Measurements from ENCODE around the gene HAO2.

The HAO2 gene

DNA sequence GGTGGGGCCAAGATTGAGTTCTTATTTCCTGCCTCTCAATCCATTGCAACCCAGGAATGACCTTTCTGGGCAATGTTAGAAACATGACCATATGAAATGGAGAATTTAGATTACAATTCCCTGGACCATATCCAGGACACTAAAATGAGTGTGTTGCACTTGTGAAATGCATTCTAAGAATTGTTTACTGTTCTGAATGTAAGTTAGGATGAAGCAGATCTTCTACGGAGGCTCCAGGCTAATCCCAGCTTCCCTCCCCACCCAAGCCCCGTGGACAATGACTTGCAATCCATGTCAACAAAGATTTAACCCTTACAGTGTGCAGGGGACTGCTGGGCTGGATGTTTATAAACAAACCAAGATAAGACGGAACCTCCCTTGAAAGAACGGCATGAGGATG is 31.7 kb upstream of the HAO2 start:
- ATAC-seq, result no peak
- no peak for TF ChIP-seq TOX (CRISPR knock-in tag; IDR thresholded peaks at IDR 0.05; ENCODE audit: borderline replicate concordance)
- TF ChIP-seq ZFP3 (CRISPR knock-in tag; IDR thresholded peaks at IDR 0.05), result no peak
- no peak for TF ChIP-seq CSDC2 (CRISPR knock-in tag; IDR thresholded peaks at IDR 0.05)
- TF ChIP-seq OSR1 (CRISPR knock-in tag; IDR thresholded peaks at IDR 0.05), result no peak
- no peak for TF ChIP-seq ZFP30 (CRISPR knock-in tag; IDR thresholded peaks at IDR 0.05)
- TF ChIP-seq ZNF70 (CRISPR knock-in tag; IDR thresholded peaks at IDR 0.05), result no peak
- TF ChIP-seq ZC3H10 (CRISPR knock-in tag; IDR thresholded peaks at IDR 0.05), result no peak
- TF ChIP-seq PPARA (CRISPR knock-in tag; IDR thresholded peaks at IDR 0.05; ENCODE audit: borderline replicate concordance), result no peak
- TF ChIP-seq, protein P1, sequence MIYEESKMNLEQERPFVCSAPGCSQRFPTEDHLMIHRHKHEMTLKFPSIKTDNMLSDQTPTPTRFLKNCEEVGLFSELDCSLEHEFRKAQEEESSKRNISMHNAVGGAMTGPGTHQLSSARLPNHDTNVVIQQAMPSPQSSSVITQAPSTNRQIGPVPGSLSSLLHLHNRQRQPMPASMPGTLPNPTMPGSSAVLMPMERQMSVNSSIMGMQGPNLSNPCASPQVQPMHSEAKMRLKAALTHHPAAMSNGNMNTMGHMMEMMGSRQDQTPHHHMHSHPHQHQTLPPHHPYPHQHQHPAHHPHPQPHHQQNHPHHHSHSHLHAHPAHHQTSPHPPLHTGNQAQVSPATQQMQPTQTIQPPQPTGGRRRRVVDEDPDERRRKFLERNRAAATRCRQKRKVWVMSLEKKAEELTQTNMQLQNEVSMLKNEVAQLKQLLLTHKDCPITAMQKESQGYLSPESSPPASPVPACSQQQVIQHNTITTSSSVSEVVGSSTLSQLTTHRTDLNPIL (CRISPR knock-in tag; IDR thresholded peaks at IDR 0.05; ENCODE audit: low read depth), result no peak
- TF ChIP-seq RARB (CRISPR knock-in tag; IDR thresholded peaks at IDR 0.05), result no peak
- no peak for TF ChIP-seq TCF4 (CRISPR knock-in tag; IDR thresholded peaks at IDR 0.05; ENCODE audit: borderline replicate concordance)
- TF ChIP-seq GLIS3 (CRISPR knock-in tag; IDR thresholded peaks at IDR 0.05), result no peak
- no peak for TF ChIP-seq SNAI2 (CRISPR knock-in tag; IDR thresholded peaks at IDR 0.05)
- TF ChIP-seq ARNTL (CRISPR knock-in tag; IDR thresholded peaks at IDR 0.05; ENCODE audit: borderline replicate concordance, low read depth), result no peak
- no peak for TF ChIP-seq BACH2 (CRISPR knock-in tag; IDR thresholded peaks at IDR 0.05; ENCODE audit: borderline replicate concordance)
- no peak for TF ChIP-seq CSRNP3 (CRISPR knock-in tag; IDR thresholded peaks at IDR 0.05)

DNA sequence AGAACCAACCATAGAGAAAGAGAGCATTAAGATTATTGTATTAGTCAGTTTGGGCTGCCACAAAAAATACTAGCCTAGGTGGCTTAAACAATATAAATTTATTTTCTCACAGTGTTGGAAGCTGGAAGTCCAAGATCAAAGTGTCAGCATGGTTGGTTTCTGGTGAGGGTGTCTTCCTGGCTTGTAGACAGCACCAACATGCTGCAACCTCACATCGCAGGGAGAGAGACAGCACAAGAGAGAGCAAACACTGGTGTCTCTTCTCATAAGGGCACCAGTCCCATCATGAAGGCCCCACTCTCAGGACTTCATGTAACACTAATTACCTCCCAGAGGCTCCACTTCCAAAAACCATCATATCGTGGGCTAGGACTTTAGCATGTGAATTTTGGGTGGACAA is 30.6 kb upstream of the HAO2 start:
- TF ChIP-seq TSHZ2 (CRISPR knock-in tag; IDR thresholded peaks at IDR 0.05), result no peak
- no peak for TF ChIP-seq SNAI2 (CRISPR knock-in tag; IDR thresholded peaks at IDR 0.05)
- TF ChIP-seq ZNF8 (CRISPR knock-in tag; IDR thresholded peaks at IDR 0.05), result no peak
- TF ChIP-seq ZNF565 (CRISPR knock-in tag; conservative IDR thresholded peaks at IDR 0.05; ENCODE audit: low read depth), result no peak
- TF ChIP-seq, protein P2, sequence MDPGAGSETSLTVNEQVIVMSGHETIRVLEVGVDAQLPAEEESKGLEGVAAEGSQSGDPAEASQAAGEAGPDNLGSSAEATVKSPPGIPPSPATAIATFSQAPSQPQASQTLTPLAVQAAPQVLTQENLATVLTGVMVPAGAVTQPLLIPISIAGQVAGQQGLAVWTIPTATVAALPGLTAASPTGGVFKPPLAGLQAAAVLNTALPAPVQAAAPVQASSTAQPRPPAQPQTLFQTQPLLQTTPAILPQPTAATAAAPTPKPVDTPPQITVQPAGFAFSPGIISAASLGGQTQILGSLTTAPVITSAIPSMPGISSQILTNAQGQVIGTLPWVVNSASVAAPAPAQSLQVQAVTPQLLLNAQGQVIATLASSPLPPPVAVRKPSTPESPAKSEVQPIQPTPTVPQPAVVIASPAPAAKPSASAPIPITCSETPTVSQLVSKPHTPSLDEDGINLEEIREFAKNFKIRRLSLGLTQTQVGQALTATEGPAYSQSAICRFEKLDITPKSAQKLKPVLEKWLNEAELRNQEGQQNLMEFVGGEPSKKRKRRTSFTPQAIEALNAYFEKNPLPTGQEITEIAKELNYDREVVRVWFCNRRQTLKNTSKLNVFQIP (CRISPR knock-in tag; IDR thresholded peaks at IDR 0.05; ENCODE audit: borderline replicate concordance, low read depth), result no peak
- TF ChIP-seq ZC3H10 (CRISPR knock-in tag; IDR thresholded peaks at IDR 0.05), result no peak
- TF ChIP-seq ISL1 (CRISPR knock-in tag; IDR thresholded peaks at IDR 0.05), result no peak
- no peak for TF ChIP-seq ARNTL (CRISPR knock-in tag; IDR thresholded peaks at IDR 0.05; ENCODE audit: borderline replicate concordance, low read depth)
- TF ChIP-seq ZFP3 (CRISPR knock-in tag; IDR thresholded peaks at IDR 0.05), result no peak
- no peak for TF ChIP-seq ZNF70 (CRISPR knock-in tag; IDR thresholded peaks at IDR 0.05)
- no peak for ATAC-seq

- TF ChIP-seq ZC3H10 (CRISPR knock-in tag; IDR thresholded peaks at IDR 0.05) (no peak), ARNTL (CRISPR knock-in tag; IDR thresholded peaks at IDR 0.05; ENCODE audit: borderline replicate concordance, low read depth) (no peak), BACH2 (CRISPR knock-in tag; IDR thresholded peaks at IDR 0.05; ENCODE audit: borderline replicate concordance) (no peak), SNAI2 (CRISPR knock-in tag; IDR thresholded peaks at IDR 0.05) (no peak), ISL1 (CRISPR knock-in tag; IDR thresholded peaks at IDR 0.05) (no peak), ZNF8 (CRISPR knock-in tag; IDR thresholded peaks at IDR 0.05) (no peak), PATZ1 (CRISPR knock-in tag; IDR thresholded peaks at IDR 0.05; ENCODE audit: borderline replicate concordance) (no peak), CSRNP3 (CRISPR knock-in tag; IDR thresholded peaks at IDR 0.05) (no peak), ZNF565 (CRISPR knock-in tag; conservative IDR thresholded peaks at IDR 0.05; ENCODE audit: low read depth) (no peak), RARB (CRISPR knock-in tag; IDR thresholded peaks at IDR 0.05) (no peak), TCF4 (CRISPR knock-in tag; IDR thresholded peaks at IDR 0.05; ENCODE audit: borderline replicate concordance) (no peak), PPARA (CRISPR knock-in tag; IDR thresholded peaks at IDR 0.05; ENCODE audit: borderline replicate concordance) (no peak), TOX (CRISPR knock-in tag; IDR thresholded peaks at IDR 0.05; ENCODE audit: borderline replicate concordance) (no peak), GLIS3 (CRISPR knock-in tag; IDR thresholded peaks at IDR 0.05) (no peak)
- TF ChIP-seq, protein P1 (CRISPR knock-in tag; IDR thresholded peaks at IDR 0.05; ENCODE audit: low read depth), result no peak
- TF ChIP-seq, protein P2 (CRISPR knock-in tag; IDR thresholded peaks at IDR 0.05; ENCODE audit: borderline replicate concordance, low read depth), result no peak
- no peak for ATAC-seq
Observed at GRCh38 chr1:119338757-119339156, 29.8 kb upstream of the HAO2 start.

Data from SK-N-SH treated with all-trans-retinoic acid at 6 μM for 48 hours (cell line).